NCI-H69 (cell line): ENCODE results near the gene NAXD.
"Not testable (repeated sequence)": the region's sequence is repeated elsewhere in the genome, so short reads cannot be mapped to it uniquely, and the experiment has no call there.

ENCODE experiments used
- DNase-seq: peaks from one replicate; lab custom pipeline; 2025; lab: John Stamatoyannopoulos, UW

Gene NAXD

DNA sequence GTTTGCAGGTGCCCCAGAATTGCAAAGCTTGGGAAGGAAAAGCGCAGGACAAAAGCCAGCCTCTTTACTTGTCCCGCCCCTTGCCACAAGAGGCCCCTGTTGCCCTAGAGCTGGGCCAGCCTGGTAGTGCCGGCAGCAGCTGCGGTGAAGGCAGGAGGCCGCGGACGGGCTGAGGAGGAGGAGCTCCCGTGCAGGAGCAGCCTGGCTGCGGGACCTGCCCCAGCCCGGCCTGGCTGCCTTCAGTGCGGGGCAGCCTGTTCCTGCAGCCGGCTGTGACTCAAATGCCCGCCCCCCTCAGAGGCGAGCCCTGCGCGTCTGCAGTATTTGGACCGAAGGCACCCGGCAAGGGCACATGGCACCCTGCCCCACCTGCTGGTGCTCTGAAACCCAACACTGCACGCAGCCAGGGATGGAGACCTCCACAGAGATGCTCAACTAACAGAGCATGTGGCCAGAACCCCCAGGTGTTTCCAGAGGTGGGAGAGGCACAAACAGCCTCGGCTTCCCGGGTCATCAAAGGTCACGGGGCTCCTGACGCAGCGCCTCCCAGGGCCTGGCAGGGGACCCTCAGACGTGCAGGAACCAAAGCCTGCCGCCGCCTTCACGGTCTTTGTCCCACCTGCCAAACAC, 29.7 kb downstream of the NAXD start:
- peak; percentile 31 for DNase-seq

DNA sequence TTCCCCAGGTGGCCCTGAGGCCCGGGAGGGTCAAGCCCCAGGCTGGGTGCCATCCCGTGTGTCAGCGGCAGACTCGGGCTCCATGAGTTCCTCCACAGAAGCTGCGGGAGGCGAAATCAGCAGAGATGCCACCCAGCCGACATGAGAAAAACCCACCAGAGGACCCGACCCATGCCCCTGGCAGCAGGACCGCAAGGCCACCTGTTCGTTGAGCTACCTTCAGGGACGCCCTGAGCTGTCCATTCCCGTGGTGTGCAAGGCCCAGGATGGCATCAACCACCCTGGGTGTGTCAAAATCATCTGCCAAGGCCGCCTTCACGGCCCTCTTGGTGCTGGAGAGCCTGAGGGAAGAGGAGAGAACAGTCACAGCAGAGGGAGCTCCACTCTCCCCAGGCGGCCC, 30.4 kb downstream of the NAXD start:
- no peak for DNase-seq

DNA sequence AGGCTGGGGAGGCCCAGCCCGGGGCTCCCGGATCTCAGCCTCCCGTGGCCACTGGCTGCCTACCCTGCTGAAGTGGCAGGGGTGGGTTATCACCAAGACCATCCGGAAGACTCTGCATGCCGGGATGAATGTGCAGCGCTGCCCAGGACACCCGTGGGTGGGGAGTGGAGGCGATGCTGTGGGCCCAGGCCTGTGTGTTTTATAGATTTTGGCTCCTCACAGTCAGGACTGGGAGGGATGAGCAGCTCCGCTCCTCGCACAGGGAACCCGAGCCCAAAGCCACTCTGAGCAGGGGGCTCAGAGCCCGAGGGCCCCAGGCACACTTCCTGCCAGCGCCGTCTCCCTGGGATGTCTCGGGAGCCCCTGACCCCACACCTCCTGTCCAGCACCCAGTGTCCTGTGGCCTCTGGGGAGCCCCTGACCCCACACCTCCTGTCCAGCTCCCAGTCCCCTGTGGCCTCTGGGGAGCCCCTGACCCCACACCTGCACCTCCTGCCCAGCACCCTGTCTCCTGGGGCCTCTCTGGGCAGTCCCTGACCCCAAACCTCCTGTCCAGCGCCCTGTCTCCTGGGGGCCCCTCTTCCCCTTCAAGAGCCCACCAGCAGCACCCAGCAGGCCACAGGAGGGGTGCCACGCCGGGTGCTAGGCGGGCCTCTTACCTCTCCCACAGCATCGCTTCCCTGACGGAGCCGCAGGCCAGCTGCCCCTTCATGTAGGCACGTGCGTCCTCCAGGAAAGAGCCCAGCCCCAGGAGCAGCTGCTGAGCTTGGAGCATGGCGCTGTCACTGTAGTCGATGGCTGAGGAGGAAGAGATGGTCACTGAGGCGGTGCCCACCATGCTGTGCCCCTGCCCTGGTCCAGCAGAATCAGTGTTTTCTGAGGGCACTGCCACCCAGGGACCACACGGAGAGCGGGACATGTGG, 31.4 kb downstream of the NAXD start:
- DNase-seq = no peak

DNA sequence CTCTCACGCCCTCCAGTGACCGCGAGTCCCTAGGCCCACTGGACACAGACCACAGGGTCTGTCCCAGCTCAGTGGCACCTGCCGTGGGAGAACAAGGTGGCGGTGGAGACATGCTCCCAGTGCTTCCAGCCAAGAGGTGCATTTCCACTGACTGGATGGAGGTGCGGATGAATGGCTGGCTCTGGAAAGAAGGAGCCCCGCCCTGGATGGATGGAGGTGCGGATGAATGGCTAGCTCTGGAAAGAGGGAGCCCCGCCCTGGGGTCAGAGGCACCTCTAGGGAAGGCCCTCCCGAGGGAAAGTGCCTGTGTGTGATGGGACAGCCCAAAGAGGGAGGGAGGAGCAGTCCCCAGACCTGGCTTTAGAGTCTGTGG, 32.0 kb downstream of the NAXD start:
- DNase-seq = no peak

DNA sequence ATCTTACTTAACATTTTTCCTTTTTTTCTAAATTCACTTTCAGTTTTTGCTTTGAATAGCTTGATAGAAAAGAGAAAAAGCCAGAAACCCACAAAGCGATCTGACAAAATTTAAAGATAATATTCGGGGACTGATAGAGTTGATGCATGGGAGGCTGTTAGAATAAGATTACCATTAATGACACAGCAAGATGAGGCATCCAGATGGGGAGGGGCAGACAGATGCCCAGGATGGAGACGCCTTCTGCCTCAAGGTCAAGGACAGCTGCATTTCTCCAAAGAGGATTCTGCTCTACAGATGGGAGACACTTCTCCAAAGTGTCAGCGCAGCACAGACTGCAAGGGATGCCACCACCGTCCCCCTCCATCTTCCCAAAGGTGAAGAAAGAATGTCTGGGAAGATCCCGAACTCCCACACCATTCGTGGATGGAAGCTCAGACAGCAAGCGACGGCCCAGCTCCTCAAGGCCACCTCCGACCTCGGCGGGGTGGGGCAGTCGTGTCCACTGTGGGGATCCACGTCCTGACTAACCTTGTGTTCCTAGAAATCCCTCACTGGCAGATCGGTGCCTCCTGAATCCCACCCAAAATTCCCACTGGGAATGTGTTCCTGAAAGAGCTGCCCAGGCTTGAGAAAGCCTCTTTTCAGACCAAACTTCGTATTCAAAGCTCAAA, 32.9 kb downstream of the NAXD start:
- no peak for DNase-seq

DNA sequence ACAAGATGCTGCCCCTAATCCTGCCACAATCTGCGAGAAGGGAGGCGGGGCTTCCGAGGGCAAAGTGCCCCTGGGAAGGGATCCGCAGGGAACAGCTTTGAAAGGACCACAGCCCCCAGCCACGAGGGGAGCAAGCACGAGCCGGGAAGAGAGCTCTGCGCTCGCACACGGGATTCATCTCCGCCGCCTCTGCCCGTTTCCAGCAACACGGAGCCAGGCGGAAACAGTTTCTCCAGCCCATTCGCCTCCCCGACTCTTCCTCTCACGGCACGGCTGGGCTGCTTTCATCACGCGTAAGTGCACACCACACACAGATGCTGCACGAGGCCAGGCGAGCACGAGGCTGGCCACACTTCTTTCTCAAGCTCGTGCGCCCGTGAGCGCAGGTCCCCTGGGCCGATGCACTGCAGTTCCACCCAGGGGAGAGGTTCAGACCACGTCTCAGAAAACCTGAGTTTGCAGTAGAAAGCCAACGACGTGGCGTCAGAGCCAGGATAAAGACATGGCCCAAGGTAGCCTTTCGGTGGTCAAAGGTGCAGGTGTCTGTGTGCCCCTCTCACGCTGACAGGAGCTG, 33.6 kb downstream of the NAXD start:
- DNase-seq = no peak

DNA sequence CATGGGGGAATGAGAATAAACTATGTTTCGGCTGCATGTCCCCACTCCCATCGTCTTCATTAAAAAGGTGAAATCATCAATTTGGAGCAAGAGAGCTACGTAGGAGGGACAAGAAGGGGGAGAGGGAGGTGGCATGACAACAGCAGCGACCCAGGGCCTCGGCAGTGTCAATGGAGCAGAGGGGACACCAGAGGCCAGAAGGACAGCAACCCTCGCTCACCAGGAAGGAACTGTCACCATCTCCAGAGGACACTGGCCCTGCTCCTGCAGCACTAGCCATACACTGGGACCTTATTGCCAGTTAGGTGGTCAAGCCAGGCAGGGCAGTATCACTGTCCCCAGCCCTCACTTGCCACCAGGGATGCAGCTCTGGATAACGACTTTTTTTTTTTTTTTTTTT, 34.2 kb downstream of the NAXD start:
- no peak for DNase-seq

DNA sequence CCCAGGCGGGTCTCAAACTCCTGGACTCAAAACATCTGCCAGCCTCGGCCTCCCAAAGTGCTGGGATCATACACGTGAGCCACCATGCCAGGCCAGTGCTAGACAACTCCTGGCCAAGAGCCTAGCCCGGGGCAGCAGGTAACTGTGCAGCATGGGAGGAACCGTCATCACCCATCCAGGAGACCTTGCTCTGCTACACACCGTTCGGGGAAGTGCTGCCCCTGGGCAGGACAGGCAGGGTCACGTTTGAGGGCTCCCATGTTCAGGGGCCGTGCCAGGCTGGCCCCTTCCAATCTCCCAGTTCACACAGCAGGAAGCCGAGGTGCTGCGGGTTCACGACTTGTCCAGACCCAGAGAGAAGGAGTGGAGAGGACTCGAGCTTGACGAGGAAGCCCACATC, 35.1 kb downstream of the NAXD start:
- DNase-seq = no peak

DNA sequence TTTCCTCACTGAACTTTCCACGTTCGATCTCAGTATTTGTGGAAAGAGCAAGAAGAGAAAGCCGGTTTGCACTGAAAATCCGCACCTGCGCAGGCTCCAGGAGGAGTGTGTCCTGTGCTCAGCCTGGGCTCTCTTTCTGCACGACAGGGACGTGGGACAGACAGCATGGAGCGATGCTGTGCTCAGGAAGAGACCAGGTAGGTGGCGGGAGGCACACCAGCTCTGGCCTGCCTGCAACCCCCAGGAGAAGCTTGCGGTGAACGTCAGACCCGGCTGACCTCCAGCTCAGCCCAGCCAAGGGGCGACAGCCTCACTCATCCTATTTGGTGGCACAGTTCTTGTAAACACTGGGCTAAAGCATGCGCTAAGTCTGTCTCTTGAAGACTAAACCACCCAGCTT, 35.9 kb downstream of the NAXD start:
- DNase-seq = no peak

DNA sequence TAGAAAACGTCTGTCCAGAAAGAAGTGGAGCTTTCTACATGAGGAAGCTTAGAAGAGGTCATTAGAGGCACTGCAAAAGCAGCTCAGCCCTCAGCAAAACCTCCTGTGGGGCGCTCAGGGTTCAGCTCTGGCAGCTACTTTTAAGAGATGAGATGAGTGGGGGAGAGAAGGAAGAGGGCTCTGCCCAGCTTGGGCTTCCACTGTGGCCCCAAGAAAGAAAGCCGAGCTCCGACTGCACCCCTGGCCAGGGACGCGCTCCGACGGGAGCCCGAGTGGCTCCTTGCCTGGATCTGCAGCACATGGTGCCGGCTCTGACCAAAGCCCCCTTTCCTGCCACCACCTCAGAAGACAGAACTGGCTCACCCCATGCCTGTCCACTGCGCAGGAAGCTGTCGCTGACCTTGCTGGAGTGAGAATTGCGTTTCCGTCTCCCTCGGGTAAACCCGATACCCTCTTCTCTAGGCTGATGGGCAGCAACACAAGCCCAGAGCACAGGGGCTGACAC, 36.4 kb downstream of the NAXD start:
- no peak for DNase-seq

DNA sequence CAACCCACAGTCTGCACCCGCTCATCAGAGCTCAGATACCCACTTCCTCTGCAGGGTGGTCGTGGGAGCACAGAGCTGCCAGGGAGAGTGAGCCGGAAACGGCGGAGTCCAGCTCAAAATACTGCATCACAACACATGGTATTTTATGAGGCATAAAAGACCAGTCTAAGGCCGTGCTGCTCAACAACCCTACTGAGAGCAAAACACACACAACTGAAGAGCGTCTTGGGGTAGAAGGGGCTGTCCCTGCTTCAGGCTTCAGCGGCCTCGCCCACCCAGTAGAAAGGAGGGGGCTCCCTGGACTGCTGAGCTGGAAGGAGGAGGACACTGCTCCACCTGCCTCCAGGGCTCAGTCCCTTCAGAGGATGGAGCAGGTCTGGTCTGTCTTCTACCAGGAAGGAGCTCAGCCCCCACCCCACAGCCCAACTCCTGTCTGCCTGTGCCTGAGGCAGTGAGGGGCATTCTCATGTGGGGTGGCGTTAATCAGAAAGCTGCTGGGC, 36.9 kb downstream of the NAXD start:
- no peak for DNase-seq

DNA sequence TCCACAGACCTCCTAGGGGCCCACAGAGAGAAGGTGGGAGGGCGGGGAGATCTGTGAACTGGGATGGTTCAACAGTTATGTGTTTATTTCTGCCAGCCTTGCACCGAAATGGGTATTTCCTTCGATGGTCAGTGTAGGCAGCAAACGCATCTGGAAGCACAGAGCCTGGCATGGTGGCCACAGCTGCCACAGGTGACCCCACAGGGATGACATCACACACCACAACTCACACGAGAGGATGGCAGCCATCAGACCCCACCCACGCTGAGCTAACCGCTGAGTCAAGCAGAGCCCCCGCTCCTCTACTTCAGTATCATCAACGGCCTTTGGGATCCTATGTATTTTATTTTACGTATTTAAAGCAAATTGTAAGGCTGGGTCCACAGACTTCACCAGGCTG, 37.4 kb downstream of the NAXD start:
- DNase-seq = no peak

DNA sequence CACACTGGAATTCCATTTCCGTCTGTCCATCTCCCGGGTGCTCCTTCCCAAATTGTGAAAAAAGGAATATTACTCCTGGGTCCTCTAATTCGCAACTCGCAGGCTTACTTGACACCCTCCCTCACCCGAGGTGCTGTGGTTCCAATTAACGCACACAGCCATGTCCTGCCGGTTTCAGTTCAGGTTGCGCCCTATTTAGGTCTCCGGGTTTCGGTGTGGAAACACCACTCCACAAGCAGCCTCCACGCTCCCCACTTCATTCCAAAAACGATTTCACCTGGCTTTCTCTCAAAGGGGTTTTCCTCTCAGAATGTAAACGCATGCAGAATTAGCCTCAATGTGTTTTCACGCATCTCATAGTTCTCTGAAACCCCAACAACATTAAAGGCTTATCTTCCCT, 37.9 kb downstream of the NAXD start:
- DNase-seq = no peak

DNA sequence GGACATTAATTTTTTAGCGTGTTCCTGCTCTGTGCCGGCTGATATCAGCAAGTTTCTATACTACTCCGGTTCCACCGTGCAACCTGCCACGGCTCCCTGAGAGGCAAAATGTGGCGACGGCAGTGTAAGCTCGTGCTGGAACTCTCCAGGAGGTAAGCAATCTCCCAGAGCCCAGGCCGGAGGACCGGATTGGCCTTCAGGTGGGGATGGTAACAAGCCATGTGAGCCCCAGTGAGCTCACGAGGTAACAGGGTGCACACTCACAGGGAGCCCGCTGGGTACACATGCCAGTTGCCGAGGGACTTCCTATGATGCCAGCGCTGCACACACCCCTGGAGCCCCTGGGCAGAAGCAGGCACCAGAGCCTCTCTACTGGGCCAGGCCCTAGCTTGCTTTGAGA, 38.5 kb downstream of the NAXD start:
- no peak for DNase-seq

DNA sequence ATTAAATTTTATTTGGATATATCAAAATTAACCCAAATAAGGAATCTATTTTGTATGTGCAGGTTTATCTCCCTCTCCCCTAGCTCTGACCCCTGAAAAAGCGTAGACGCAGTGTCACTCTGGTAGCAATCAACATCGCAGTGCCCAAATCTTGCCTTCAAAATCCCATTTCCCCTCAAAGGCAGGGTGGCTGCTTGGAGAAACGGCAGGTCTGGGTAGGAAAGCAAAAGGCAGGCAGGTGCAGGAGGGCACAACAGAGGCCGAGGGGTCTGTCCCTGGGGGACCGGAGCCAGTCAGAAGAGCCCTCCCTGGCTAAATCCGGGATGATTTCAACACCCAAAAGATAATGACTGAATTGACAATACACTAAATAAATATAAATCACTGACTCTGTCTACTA, 41.9 kb downstream of the NAXD start:
- no peak for DNase-seq

DNA sequence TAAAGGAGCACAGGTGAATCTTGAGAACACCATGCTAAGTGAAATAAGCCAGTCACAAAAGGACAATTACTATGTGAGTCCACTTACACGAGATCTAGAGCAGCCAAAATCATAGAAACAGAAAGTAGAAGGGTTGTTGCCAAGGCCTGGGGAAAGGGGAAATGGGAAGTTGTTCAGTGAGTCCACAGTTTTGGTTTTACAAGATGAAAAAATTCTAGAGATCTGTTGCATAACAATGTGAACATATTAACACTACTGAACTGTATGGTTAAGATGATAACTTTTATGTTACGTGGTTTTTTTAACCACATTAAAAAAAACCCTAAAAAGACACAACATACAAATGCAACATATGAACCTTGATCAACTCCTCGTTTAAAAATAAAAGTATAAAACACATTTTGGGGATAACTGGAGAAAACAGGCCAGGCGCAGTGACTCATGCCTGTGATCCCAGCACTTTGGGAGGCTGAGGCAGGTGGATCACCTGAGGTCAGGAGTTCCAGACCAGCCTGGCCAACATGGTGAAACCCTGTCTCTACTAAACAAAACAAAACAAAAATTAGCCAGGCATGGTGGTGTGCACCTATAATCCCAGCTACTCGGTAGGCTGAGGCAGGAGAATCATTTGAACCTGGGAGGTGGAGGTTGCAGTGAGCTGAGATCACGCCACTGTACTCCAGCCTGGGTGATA, 43.0 kb downstream of the NAXD start:
- DNase-seq = not testable (repeated sequence)

DNA sequence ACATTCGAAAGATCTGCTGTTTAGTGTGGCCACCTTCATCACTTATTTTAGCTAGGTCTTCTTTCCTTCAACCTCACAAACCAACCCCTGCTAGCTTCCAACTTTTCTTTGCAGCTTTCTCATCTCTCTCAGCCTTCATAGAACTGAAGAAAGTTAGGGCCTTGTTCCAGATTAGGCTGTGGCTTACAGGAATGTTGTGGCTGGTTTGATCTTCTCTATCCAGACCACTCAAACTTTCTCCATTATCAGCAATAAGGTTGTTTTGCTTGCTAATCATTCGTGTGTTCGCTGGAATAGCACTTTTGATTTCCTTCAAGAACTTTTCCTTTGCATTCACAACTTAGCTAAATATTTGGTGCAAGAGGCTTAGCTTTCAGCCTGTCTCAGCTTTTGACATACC, 45.9 kb downstream of the NAXD start:
- DNase-seq = no peak

DNA sequence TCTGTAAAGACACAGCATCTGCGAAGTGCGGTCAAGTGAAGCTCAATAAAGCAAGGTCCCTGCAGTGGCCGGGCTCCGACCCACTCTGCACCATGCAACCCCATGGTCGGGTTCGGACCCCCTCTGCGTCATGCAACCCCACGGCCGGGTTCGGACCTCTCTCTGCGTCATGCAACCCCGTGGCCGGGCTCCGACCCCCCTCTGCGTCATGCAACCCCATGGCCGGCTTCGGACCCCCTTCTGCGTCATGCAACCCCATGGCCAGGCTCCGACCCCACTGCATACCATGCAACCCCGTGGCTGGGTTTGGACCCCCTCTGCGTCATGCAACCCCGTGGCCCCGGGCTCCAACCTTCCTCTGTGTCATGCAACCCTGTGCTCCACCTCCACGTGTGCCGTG, 46.7 kb downstream of the NAXD start:
- no peak for DNase-seq

DNA sequence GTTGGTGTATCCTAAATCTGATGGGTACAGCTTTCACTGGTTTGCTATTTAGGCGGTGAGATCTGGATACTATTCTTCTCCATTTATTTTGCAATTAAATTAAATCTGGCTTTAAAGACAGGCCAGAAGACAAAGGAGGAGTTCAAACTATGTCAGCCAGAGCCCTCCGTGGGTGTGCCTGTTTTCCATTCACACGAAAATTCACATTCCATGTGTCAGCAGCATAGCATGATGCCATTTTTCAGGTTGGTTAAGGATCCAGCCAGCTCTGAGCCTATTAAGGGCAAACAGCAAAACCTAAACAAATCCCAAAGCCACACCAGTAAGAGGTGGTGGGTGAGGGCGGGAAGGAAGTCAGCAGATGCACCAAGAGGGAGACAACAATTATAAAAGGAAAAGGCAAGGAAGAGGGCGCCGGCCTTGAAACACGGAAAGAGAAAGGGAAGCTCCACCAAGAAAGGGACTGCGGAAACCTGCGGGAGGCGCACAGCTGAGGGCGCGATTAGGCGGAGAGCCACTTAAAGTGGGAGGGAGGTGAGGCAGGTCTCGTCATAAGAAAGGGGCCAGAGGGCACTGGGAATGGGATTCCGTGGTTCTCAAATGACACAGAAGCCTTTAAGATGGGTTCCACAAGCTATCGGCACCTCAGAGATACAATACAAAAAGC, 47.6 kb downstream of the NAXD start:
- no peak for DNase-seq

DNA sequence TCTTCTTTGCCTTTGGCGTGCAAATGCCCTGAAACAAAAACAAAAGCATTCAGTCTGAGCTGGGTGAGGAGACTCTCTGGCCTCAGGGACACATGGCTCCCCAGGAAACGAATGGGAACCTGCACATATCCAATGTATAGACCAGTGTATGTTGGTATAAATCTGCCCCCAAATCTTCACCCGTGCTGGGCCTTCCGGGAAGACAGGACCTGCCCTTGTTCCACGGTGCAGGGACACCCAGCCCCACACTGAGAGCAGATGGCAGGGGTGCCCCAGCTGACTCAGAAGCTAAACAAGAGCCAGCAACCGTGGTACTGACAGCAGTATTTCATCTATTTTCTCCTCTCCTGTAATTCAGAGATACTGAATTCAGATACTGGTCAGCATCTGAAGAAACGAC, 48.1 kb downstream of the NAXD start:
- DNase-seq = no peak

DNA sequence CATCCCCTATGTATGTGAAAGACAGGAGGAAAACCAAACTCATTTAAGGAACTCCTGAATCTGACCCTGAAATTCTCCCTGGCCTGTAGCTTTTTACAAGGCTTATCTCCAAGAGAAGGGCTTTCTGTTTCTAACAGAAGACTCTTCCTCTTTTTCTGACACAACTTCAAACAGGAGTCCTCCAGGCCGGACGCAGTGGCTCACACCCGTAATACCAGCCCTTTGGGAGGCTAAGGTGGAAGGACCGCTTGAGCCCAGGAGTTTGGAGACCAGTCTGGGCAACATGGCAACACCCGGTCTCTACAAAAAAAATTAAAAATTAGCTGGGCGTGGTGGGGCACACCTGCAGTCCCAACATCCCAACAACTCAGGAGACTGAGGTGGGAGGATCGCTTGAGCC, 48.7 kb downstream of the NAXD start:
- no peak for DNase-seq
